Measurements from ENCODE around the gene CDH4. TPM values are rescaled to one million over a fixed set of nuclear protein-coding genes. Genes with fewer than 3 reads are reported as not detected.

Gene CDH4
- polyA plus RNA-seq, 1 donor (not counting 4 experiments of a cell fraction or from before 2014, with no cell fraction given): 2.2 TPM

- DNase-seq (ENCODE audit: low read depth, low spot score) (no peak), FAIRE-seq (no peak)
- no peak overlapping the region for H3K4me3 ChIP-seq (ENCODE audit: control insufficient read depth in 2 of 3, extremely low read depth in 1 of 3, insufficient read depth in 2 of 3, low read depth in 1 of 3, low read length in 3 of 3)
- H3K79me2 ChIP-seq (ENCODE audit: control insufficient read depth, insufficient read depth, low read length): no peaks in the 10 kb centered on the region
- H3K27me3 ChIP-seq (ENCODE audit: control insufficient read depth, extremely low read depth, insufficient read depth, low read length): peaks cover 4% of the 10 kb centered on the region
- no peak overlapping the region for H3K9ac ChIP-seq (ENCODE audit: control insufficient read depth, extremely low read depth, insufficient read depth, low read length)
- TF ChIP-seq CTCF (optimal IDR thresholded peaks at IDR 0.05 in 1 of 3, IDR thresholded peaks at IDR 0.05 in 1 of 3, conservative IDR thresholded peaks at IDR 0.05 in 1 of 3; ENCODE audit: extremely low read depth in 1 of 3, insufficient read depth in 2 of 3, low read length in 3 of 3) (no peak), EZH2 (IDR thresholded peaks at IDR 0.05; ENCODE audit: low read length) (no peak)
- no peak overlapping the region for H3K27ac ChIP-seq (ENCODE audit: control insufficient read depth, insufficient read depth, low read length)
- no peaks in the 10 kb centered on the region for H3K9me3 ChIP-seq (ENCODE audit: control insufficient read depth, low read depth, low read length)
- H2AFZ ChIP-seq (ENCODE audit: control insufficient read depth, low read length): no peak overlapping the region
- no peaks in the 10 kb centered on the region for H3K36me3 ChIP-seq (ENCODE audit: control insufficient read depth in 2 of 2, extremely low read depth in 1 of 2, insufficient read depth in 2 of 2, low read length in 2 of 2)
- dilution Hi-C loops (cut with MboI; ENCODE audit: extremely low pct_ligation_motif_present, low sequenced_read_pairs): no loop called here
- no peaks in the 10 kb centered on the region for H3K9me1 ChIP-seq (ENCODE audit: control insufficient read depth, extremely low read depth, insufficient read depth, low read length)
- H3K4me1 ChIP-seq (ENCODE audit: control insufficient read depth, extremely low read depth, insufficient read depth, low read length): no peaks in the 10 kb centered on the region
- no peak overlapping the region for H3K4me2 ChIP-seq (ENCODE audit: control insufficient read depth, extremely low read depth, insufficient read depth, low read depth, low read length)
- peaks cover 10% of the 10 kb centered on the region for H4K20me1 ChIP-seq (ENCODE audit: control insufficient read depth, extremely low read depth, insufficient read depth, low read length)
Observed at GRCh38 chr20:61695741-61696140, 443.7 kb downstream of the CDH4 start.

DNA sequence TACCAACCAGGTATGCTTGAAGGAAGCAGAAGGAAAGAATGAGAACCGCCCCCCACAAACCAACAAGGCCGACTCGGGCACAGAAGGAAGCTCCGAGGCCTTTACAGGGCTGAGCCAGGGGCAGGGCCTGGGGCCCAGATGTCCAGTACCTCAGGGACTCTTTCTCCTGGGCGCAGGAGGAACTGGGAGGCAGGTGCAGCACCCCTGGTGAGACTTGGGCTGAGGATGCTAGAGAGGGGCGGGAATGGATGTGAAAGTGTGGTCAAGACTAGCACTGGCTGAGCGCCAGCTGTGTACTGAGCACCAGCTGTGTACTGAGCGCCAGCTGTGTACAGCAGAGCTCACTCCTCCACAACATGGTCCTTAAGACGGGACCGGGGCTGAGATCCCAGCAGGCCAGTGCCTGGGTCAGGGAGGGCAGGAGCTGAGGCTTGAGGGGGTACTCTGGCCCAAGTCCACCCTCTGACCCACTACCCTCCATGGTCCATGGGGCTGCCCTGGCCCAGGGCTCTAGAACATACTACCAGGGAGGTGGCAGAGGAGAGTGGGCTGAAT is 444.2 kb downstream of the CDH4 start:
- H3K27me3 ChIP-seq (ENCODE audit: control insufficient read depth, extremely low read depth, insufficient read depth, low read length): peaks cover 4% of the 10 kb centered on the region
- H3K79me2 ChIP-seq (ENCODE audit: control insufficient read depth, insufficient read depth, low read length): no peaks in the 10 kb centered on the region
- no peak overlapping the region for H3K4me2 ChIP-seq (ENCODE audit: control insufficient read depth, extremely low read depth, insufficient read depth, low read depth, low read length)
- H4K20me1 ChIP-seq (ENCODE audit: control insufficient read depth, extremely low read depth, insufficient read depth, low read length): peaks cover 8% of the 10 kb centered on the region
- peaks cover 0 to under 1% of the 10 kb centered on the region in 2 experiments for H3K36me3 ChIP-seq (ENCODE audit: control insufficient read depth in 2 of 2, extremely low read depth in 1 of 2, insufficient read depth in 2 of 2, low read length in 2 of 2)
- H3K4me1 ChIP-seq (ENCODE audit: control insufficient read depth, extremely low read depth, insufficient read depth, low read length): no peaks in the 10 kb centered on the region
- H2AFZ ChIP-seq (ENCODE audit: control insufficient read depth, low read length): no peak overlapping the region
- TF ChIP-seq CTCF (optimal IDR thresholded peaks at IDR 0.05 in 1 of 3, IDR thresholded peaks at IDR 0.05 in 1 of 3, conservative IDR thresholded peaks at IDR 0.05 in 1 of 3; ENCODE audit: extremely low read depth in 1 of 3, insufficient read depth in 2 of 3, low read length in 3 of 3): no peak
- no peak for TF ChIP-seq EZH2 (IDR thresholded peaks at IDR 0.05; ENCODE audit: low read length)
- H3K4me3 ChIP-seq (ENCODE audit: control insufficient read depth in 2 of 3, extremely low read depth in 1 of 3, insufficient read depth in 2 of 3, low read depth in 1 of 3, low read length in 3 of 3): no peak overlapping the region
- no peaks in the 10 kb centered on the region for H3K9me3 ChIP-seq (ENCODE audit: control insufficient read depth, low read depth, low read length)
- dilution Hi-C loops (cut with MboI; ENCODE audit: extremely low pct_ligation_motif_present, low sequenced_read_pairs): no loop called here
- no peak overlapping the region for H3K27ac ChIP-seq (ENCODE audit: control insufficient read depth, insufficient read depth, low read length)
- FAIRE-seq (no peak), DNase-seq (ENCODE audit: low read depth, low spot score) (no peak)
- no peaks in the 10 kb centered on the region for H3K9me1 ChIP-seq (ENCODE audit: control insufficient read depth, extremely low read depth, insufficient read depth, low read length)
- H3K9ac ChIP-seq (ENCODE audit: control insufficient read depth, extremely low read depth, insufficient read depth, low read length): no peak overlapping the region

Measured in keratinocyte (primary cell).